HG03159 (cell line): Measurements from ENCODE around the gene CHST11.
"Not testable (repeated sequence)": the region's sequence is repeated elsewhere in the genome, so short reads cannot be mapped to it uniquely, and the experiment has no call there.

Source experiments
- ATAC-seq: cut with Tn5 transposase; IDR thresholded peaks from one replicate; pipeline ENCODE4 v1.9.1; 2021; ENCODE audit warnings: mild to moderate bottlenecking, moderate library complexity; ENCODE audit not compliant: unreplicated experiment

CHST11 gene

GRCh38 chr12:104600036-104600712, 143.4 kb downstream of the CHST11 start:
- ATAC-seq = no peak

GRCh38 chr12:104600790-104601739, 144.3 kb downstream of the CHST11 start:
- no peak for ATAC-seq

- no peak for ATAC-seq
Measured at GRCh38 chr12:104602406-104602805, 145.7 kb downstream of the CHST11 start.

- ATAC-seq = no peak
Measured at GRCh38 chr12:104602896-104603295, 146.1 kb downstream of the CHST11 start.

GRCh38 chr12:104603545-104603973, 146.8 kb downstream of the CHST11 start:
- no peak for ATAC-seq

- peak; percentile 86 for ATAC-seq
Measured at GRCh38 chr12:104604070-104604994, 147.6 kb downstream of the CHST11 start.

- ATAC-seq = no peak
Measured at GRCh38 chr12:104604995-104605675, 148.4 kb downstream of the CHST11 start.

- no peak for ATAC-seq
Measured at GRCh38 chr12:104605685-104606084, 148.9 kb downstream of the CHST11 start.

GRCh38 chr12:104608998-104609397, 152.2 kb downstream of the CHST11 start:
- no peak for ATAC-seq

- ATAC-seq = no peak
Measured at GRCh38 chr12:104609445-104609844, 152.7 kb downstream of the CHST11 start.

- ATAC-seq = no peak
Measured at GRCh38 chr12:104610513-104611235, 153.9 kb downstream of the CHST11 start.

GRCh38 chr12:104611671-104612070, 154.9 kb downstream of the CHST11 start:
- no peak for ATAC-seq

- ATAC-seq = not testable (repeated sequence)
Measured at GRCh38 chr12:104613372-104613771, 156.6 kb downstream of the CHST11 start.

GRCh38 chr12:104615048-104615561, 158.4 kb downstream of the CHST11 start:
- no peak for ATAC-seq

GRCh38 chr12:104618691-104619090, 161.9 kb downstream of the CHST11 start:
- ATAC-seq = no peak

- ATAC-seq = no peak
Measured at GRCh38 chr12:104619305-104619704, 162.6 kb downstream of the CHST11 start.

GRCh38 chr12:104620837-104621531, 164.2 kb downstream of the CHST11 start:
- no peak for ATAC-seq

- ATAC-seq = no peak
Measured at GRCh38 chr12:104622928-104623327, 166.2 kb downstream of the CHST11 start.

GRCh38 chr12:104623883-104624282, 167.1 kb downstream of the CHST11 start:
- no peak for ATAC-seq
